ES-I3 (cell line): ENCODE measurements around the gene UNC13A.
"Not testable (repeated sequence)": the region's sequence is repeated elsewhere in the genome, so short reads cannot be mapped to it uniquely, and the experiment has no call there.

Experiments used
- H3K36me3 ChIP-seq: 2 replicates; pipeline ENCODE4 v1.6.1; 2013; ENCODE audit warnings: mild to moderate bottlenecking, low read length, control low read depth, moderate library complexity; ENCODE audit not compliant: insufficient read depth
- H3K4me1 ChIP-seq: 2 replicates; pipeline ENCODE4 v1.6.1; 2013; ENCODE audit warnings: mild to moderate bottlenecking, control low read depth, low read length; ENCODE audit not compliant: insufficient read depth
- H3K9ac ChIP-seq: 2 replicates; pipeline ENCODE4 v1.6.1; 2013; ENCODE audit warnings: low read depth, mild to moderate bottlenecking, low read length, moderate library complexity
- H3K9me3 ChIP-seq: 2 replicates; pipeline ENCODE4 v1.6.1; 2013; ENCODE audit warnings: mild to moderate bottlenecking, low read length, moderate library complexity; ENCODE audit not compliant: control insufficient read depth, insufficient read depth

The UNC13A gene

GRCh38 chr19:17602217-17602616 is 85.9 kb downstream of the UNC13A start:
- peaks cover 14% of the 10 kb centered on the region for H3K4me1 ChIP-seq
- H3K36me3 ChIP-seq = no peaks in the 10 kb centered on the region
- H3K9me3 ChIP-seq = no peaks in the 10 kb centered on the region
- H3K9ac ChIP-seq = no peak overlapping the region

- peaks cover 14% of the 10 kb centered on the region for H3K4me1 ChIP-seq
- H3K9ac ChIP-seq = no peak overlapping the region
- no peaks in the 10 kb centered on the region for H3K9me3 ChIP-seq
- H3K36me3 ChIP-seq = no peaks in the 10 kb centered on the region
Observed at GRCh38 chr19:17601683-17602082, 86.5 kb downstream of the UNC13A start.

- H3K9me3 ChIP-seq = no peaks in the 10 kb centered on the region
- peaks cover 14% of the 10 kb centered on the region for H3K4me1 ChIP-seq
- no peaks in the 10 kb centered on the region for H3K36me3 ChIP-seq
- H3K9ac ChIP-seq = no peak overlapping the region
Observed at GRCh38 chr19:17599780-17600179, 88.4 kb downstream of the UNC13A start.

- no peak overlapping the region for H3K9ac ChIP-seq
- H3K9me3 ChIP-seq = no peaks in the 10 kb centered on the region
- H3K36me3 ChIP-seq = no peaks in the 10 kb centered on the region
- peaks cover 14% of the 10 kb centered on the region for H3K4me1 ChIP-seq
Observed at GRCh38 chr19:17598953-17599352, 89.2 kb downstream of the UNC13A start.

- H3K9ac ChIP-seq, H3K36me3 ChIP-seq, H3K9me3 ChIP-seq: not testable (repeated sequence)
- H3K4me1 ChIP-seq = peaks cover 14% of the 10 kb centered on the region
Observed at GRCh38 chr19:17598063-17598462, 90.1 kb downstream of the UNC13A start.

GRCh38 chr19:17594296-17594695 is 93.9 kb downstream of the UNC13A start:
- not testable (repeated sequence) for H3K4me1 ChIP-seq, H3K9ac ChIP-seq, H3K9me3 ChIP-seq, H3K36me3 ChIP-seq

- H3K9me3 ChIP-seq = no peaks in the 10 kb centered on the region
- no peak overlapping the region for H3K9ac ChIP-seq
Observed at GRCh38 chr19:17590866-17591265, 97.3 kb downstream of the UNC13A start.

GRCh38 chr19:17585395-17585794 is 102.8 kb downstream of the UNC13A start:
- not testable (repeated sequence) for H3K9me3 ChIP-seq, H3K9ac ChIP-seq, H3K4me1 ChIP-seq, H3K36me3 ChIP-seq

More at GRCh38 chr19:17590866-17591265, 97.3 kb downstream of the UNC13A start:
- H3K4me1 ChIP-seq = no peaks in the 10 kb centered on the region
- no peaks in the 10 kb centered on the region for H3K36me3 ChIP-seq

GRCh38 chr19:17584132-17584531 is 104.0 kb downstream of the UNC13A start:
- H3K36me3 ChIP-seq = no peaks in the 10 kb centered on the region
- no peaks in the 10 kb centered on the region for H3K9me3 ChIP-seq
- H3K9ac ChIP-seq = no peak overlapping the region
- H3K4me1 ChIP-seq = peaks cover 5% of the 10 kb centered on the region; the same call in 1 of the 2 replicates

GRCh38 chr19:17582613-17583012 is 105.5 kb downstream of the UNC13A start:
- Histone ChIP-seq H3K4me1 (peaks cover 8% of the 10 kb centered on the region; the same call in 1 of the 2 replicates), H3K9ac (no peak overlapping the region), H3K9me3 (no peaks in the 10 kb centered on the region), H3K36me3 (no peaks in the 10 kb centered on the region)

GRCh38 chr19:17581211-17581874 is 106.8 kb downstream of the UNC13A start:
- no peaks in the 10 kb centered on the region for H3K36me3 ChIP-seq
- no peak overlapping the region for H3K9ac ChIP-seq
- H3K9me3 ChIP-seq = no peaks in the 10 kb centered on the region
- peaks cover 10% of the 10 kb centered on the region; the same call in 1 of the 2 replicates for H3K4me1 ChIP-seq

- Histone ChIP-seq H3K36me3 (peaks cover 3% of the 10 kb centered on the region; the same call in 1 of the 2 replicates), H3K4me1 (peaks cover 10% of the 10 kb centered on the region; the same call in 1 of the 2 replicates), H3K9ac (no peak overlapping the region), H3K9me3 (no peaks in the 10 kb centered on the region)
Observed at GRCh38 chr19:17580470-17581144, 107.5 kb downstream of the UNC13A start.

- H3K4me1 ChIP-seq = peaks cover 10% of the 10 kb centered on the region; the same call in 1 of the 2 replicates
- peaks cover 3% of the 10 kb centered on the region; the same call in 1 of the 2 replicates for H3K36me3 ChIP-seq
- peak overlapping the region; percentile 17; the same call in 1 of the 2 replicates for H3K9ac ChIP-seq
- no peaks in the 10 kb centered on the region for H3K9me3 ChIP-seq
Observed at GRCh38 chr19:17579661-17580244, 108.4 kb downstream of the UNC13A start.

GRCh38 chr19:17577457-17578097 is 110.6 kb downstream of the UNC13A start:
- peaks cover 3% of the 10 kb centered on the region; the same call in 1 of the 2 replicates for H3K36me3 ChIP-seq
- H3K9ac ChIP-seq = peak overlapping the region; percentile 58; the same call in 1 of the 2 replicates

More at GRCh38 chr19:17577457-17578097, 110.6 kb downstream of the UNC13A start:
- H3K4me1 ChIP-seq = peaks cover 10% of the 10 kb centered on the region; the same call in 1 of the 2 replicates
- H3K9me3 ChIP-seq = no peaks in the 10 kb centered on the region
